Left kidney (tissue), 2 donors: ENCODE results near the gene PWP2. TPM values are rescaled to one million over a fixed set of nuclear protein-coding genes. Genes with fewer than 3 reads are reported as not detected.
"Not testable (repeated sequence)": the region's sequence is repeated elsewhere in the genome, so short reads cannot be mapped to it uniquely, and the experiment has no call there.

Experiments used
- DNase-seq: peaks from one replicate; pipeline ENCODE4 v3.0.0-alpha.2; 2013
- polyA plus RNA-seq: library from polyadenylated mRNA; unstranded; fragments of 120-200 nt; gene quantifications from one replicate; pipeline ENCODE4 v1.2.1, GENCODE V29; 2013; ENCODE audit not compliant: insufficient read length

The PWP2 gene
- polyA plus RNA-seq, 1 donor: 3.8 TPM

- not testable (repeated sequence) for DNase-seq
These were observed 26.5 kb downstream of the PWP2 start for GRCh38 chr21:44133715-44134057.

- not testable (repeated sequence) for DNase-seq
These were observed 27.5 kb downstream of the PWP2 start for GRCh38 chr21:44134732-44135131.

GRCh38 chr21:44138039-44138438 lies 30.8 kb downstream of the PWP2 start:
- not testable (repeated sequence) for DNase-seq

DNA sequence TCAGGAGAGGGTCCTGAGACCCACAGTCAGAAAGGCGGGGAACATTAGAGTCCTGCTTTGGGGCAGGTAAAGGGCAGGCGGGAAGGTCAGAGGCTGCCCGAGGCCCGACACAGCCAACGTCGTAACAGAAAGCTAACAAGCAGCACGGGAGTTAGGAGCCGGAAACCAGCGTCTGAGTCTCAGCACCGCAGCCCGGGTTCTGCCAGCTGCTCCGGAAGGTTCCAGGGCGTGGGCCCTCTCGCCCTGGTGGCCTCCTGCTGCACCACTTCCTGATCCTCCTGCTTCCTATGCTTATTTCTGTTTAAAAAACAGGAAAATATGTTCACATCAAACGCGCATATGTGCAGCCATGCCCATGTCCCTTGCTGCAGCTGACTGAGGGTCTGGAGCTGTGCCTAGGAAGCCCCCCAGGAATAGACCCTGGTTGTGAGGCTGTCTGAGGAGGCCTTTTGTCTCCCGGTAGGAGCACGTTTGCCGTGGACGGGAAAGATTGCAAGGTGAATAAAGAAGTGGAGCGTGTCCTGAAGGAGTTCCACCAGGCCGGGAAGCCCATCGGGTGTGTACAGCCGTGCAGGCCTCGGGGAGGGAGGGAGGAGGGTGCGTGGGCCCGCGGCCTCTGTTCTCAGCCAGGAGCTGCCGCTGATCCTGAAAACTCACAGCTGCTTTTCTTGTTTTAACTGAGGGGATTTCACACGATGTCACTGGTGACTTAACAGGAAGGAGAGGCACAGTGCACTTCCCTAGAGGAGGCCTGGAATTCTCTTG lies 32.8 kb downstream of the PWP2 start:
- DNase-seq: not testable (repeated sequence)

GRCh38 chr21:44140552-44140932 lies 33.3 kb downstream of the PWP2 start:
- DNase-seq: not testable (repeated sequence)

- not testable (repeated sequence) for DNase-seq
These were observed 35.3 kb downstream of the PWP2 start for GRCh38 chr21:44142470-44142869.

GRCh38 chr21:44143380-44143779 lies 36.2 kb downstream of the PWP2 start:
- DNase-seq: not testable (repeated sequence)

DNA sequence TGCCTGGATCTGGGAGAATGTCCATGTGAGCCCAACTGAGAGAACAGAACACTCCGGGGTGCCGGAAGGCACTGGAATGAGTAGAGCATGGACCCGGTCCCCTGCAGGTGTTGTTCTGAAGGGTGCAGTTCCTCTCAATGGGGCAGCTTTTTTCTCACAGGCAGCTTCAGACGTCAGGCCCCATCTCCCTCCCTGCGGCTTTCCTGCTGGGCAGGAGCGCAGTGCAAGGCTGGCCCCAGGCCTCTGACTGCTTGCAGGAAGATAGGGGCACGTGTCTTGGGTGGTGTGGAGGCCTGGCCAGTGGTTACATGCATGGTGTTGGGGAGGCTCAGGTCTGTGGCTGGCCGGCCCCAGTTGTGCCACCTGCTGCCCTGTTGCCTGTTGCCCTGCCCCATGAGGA lies 36.8 kb downstream of the PWP2 start:
- DNase-seq: not testable (repeated sequence)

DNA sequence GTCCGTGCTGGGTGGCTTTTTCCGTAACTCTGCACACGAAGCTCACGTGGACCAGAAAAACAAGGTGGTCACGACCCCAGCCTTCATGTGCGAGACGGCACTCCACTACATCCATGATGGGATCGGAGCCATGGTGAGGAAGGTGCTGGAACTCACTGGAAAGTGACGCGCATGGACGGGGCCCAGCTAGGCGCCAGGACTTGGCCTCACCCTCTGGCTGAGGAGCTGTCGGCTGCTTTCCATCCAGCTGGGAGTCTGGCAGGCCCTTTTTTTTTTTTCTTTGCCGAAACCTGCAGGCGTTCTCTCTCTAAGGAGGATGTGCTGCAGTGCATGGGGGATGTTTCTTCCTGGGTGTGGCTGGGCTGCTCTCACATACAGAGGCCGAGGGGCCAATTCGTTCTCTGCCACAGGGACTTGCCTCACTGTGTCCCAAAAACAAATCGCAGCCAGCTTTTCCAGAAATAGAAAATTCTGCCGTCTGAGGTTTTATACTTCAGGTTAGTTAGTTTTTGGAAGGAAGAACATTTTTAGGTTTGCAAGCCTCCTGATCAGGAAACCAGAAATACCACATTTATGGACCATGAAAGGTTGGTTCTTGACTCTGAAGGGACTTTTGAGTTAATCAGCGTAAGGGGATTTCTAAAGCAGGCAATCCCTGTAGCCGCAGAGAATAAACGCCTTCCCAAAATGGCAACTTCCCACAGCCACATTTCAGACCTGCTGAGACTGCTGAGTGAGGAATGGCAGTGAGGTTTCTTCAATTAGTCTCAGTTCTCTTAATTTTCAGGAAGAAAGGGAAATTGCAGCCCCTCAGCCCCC lies 37.8 kb downstream of the PWP2 start:
- DNase-seq: not testable (repeated sequence)

- not testable (repeated sequence) for DNase-seq
These were observed 38.4 kb downstream of the PWP2 start for GRCh38 chr21:44145616-44146015.

- DNase-seq: not testable (repeated sequence)
These were observed 39.9 kb downstream of the PWP2 start for GRCh38 chr21:44147108-44147507.

DNA sequence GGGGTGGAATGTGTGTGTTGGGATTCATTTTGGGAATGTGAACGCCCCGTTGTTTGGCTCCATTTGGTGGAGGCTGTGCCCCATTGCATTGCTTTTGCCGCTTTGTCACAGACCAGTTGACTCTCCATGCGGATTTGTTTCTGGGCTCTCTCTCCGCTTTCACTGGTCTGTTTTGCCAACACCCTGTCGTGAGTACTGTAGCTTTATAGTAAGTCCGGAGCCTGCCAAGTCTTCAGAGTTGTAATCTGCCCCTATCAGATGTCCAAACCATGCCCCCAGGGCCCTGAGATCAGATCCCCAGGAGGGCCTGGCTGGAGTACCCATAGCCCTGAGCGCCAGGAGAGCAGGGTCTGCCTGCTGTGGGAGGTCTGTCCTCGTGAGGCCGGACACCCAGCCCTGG lies 43.1 kb downstream of the PWP2 start:
- not testable (repeated sequence) for DNase-seq

DNA sequence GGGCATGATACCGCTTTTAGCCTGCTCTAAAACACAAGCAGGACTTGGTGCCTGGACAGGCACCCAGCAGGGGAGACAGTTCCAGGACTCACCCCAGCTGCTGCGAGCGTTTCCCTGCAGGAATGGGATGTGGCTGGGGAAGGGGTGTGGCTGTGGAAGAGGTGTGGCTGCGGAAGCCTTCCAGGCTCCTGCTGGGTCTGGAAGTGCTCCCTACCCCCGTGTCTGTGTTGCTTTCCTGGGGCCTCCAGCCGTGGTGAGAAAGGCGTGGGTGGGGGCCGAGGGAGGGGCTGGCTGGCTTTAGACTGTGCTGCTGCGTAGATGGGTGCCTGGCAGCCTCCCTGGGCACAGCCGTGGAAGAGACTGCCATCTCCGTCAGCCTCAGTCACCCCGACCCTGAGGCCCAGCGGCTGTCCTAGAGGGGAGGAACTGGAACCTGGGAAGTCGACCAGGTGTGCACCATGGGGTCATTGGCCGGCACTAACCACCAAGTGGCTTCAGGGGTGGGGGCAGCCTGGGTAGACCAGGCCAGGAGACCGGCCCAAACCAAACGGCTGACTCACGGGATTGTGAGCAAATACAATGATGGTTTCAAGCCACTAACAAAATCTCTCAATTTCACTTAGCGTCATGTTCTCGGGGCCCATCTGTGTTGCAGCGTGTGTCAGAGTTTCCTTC lies 46.2 kb downstream of the PWP2 start:
- DNase-seq: not testable (repeated sequence)

- DNase-seq: not testable (repeated sequence)
These were observed 46.7 kb downstream of the PWP2 start for GRCh38 chr21:44153889-44154228.

GRCh38 chr21:44154816-44155230 lies 47.6 kb downstream of the PWP2 start:
- DNase-seq: not testable (repeated sequence)

DNA sequence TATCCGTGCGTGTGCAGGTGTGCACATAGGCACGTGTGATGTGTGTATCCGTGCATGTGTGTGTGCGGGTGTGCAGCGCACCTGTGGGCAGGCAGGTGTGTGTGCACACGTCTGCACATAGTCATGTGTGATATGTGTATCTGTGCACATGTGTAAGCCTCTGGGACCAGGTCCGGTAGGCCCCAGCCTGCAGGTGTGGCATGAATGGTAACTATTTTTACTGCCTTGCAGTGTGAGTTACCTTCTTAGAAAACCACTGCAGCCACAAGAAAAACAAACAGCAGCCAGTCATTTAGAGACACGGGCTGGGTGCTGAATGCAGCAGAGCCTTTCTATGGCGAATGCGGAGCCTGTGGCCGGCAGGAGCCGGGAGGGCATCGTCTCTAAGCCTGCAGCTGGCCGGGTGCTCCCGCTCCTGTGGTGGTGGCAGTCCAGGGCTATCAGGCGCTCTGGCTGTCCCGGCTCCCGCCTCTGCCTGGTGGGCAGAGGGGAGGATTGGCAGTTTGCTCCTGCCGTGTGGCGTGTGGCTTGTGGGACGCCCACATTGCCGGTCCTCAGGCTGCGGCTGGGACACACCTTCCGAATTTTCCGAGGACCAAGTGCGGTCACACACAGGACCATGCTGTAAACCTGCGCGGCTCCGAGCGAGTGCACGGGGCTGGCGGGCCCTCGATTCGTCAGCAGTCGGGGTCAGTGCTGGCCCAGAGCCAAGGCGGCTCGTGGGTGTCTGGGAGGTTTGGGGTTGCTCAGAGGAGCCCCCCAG lies 48.2 kb downstream of the PWP2 start:
- DNase-seq: not testable (repeated sequence)

- not testable (repeated sequence) for DNase-seq
These were observed 48.8 kb downstream of the PWP2 start for GRCh38 chr21:44155994-44156380.

DNA sequence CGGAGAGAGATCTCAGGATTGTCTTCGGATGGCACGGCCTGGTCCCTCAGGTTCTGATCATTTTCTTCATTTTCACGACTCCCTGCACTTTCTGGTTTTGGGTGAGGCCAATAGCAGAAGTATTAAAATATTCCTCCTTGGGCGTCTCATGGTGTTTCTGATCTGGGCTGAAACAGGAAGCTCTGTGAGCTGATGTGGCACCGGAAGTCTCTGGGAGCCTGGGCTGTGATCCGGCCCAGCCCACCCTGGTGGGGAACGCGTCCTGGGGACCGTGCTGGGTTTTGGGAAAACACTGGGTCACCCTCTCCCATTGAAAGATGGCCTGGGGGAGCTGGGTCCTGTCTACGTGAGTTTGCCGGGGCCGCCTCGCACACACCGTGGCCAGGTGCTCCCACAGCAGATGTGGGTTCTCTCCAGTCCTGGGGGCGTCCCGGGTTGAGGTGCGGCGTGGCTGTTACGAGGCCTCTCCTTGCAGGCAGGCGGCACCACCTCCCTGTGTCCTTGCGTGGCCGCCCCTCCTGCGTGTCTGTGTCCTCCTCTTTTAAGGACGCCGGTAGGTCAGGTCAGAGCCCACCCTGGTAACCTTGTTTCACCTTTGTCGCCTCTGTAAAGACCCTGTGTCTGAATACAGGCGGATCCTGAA lies 50.4 kb downstream of the PWP2 start:
- DNase-seq: not testable (repeated sequence)

- DNase-seq: not testable (repeated sequence)
These were observed 50.9 kb downstream of the PWP2 start for GRCh38 chr21:44158082-44158468.

GRCh38 chr21:44159349-44160297 lies 52.4 kb downstream of the PWP2 start:
- DNase-seq: not testable (repeated sequence)
